Measurements from ENCODE around the gene FAM222A. TPM values are rescaled to one million over a fixed set of nuclear protein-coding genes. Genes with fewer than 3 reads are reported as not detected.

Gene FAM222A
- total and polyA plus RNA-seq, 7 donors, result 1.1 to 3.3 (median 2.1) TPM

DNA sequence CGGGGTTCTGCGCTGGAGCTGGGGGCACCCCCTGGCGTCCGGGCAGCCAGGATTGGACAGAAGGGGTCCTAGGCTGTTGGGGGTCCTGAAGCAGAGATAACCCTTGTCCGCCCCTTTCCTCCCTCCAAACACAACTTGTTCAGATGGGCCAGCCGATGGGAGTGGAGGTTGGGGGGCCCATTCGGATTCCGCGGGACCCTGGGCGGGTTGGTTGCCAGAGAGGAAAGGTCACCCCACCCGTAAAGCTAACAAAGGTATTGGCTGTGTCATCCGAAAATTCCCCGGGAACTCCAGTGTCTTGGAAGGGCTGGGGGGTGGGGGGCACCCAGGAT, 1.3 kb downstream of the FAM222A start:
- Histone ChIP-seq H3K27me3 (peaks cover 0 to 38% (median 29%) of the 10 kb centered on the region in 3 donors), H3K36me3 (no peaks in the 10 kb centered on the region), H3K4me3 (peak overlapping the region in 3 of 4 donors; percentile 57 to 60 (median 58)), H3K4me1 (peaks cover 0 to 59% (median 49%) of the 10 kb centered on the region in 4 donors), H3K9me3 (no peaks in the 10 kb centered on the region), H3K27ac (peak overlapping the region in 3 of 4 donors; percentile 62 to 78 (median 76))
- TF ChIP-seq EP300 (IDR thresholded peaks at IDR 0.05) (no peak), POLR2AphosphoS5 (IDR thresholded peaks at IDR 0.05) (no peak), POLR2A (IDR thresholded peaks at IDR 0.05) (no peak)
- TF ChIP-seq, protein P1, sequence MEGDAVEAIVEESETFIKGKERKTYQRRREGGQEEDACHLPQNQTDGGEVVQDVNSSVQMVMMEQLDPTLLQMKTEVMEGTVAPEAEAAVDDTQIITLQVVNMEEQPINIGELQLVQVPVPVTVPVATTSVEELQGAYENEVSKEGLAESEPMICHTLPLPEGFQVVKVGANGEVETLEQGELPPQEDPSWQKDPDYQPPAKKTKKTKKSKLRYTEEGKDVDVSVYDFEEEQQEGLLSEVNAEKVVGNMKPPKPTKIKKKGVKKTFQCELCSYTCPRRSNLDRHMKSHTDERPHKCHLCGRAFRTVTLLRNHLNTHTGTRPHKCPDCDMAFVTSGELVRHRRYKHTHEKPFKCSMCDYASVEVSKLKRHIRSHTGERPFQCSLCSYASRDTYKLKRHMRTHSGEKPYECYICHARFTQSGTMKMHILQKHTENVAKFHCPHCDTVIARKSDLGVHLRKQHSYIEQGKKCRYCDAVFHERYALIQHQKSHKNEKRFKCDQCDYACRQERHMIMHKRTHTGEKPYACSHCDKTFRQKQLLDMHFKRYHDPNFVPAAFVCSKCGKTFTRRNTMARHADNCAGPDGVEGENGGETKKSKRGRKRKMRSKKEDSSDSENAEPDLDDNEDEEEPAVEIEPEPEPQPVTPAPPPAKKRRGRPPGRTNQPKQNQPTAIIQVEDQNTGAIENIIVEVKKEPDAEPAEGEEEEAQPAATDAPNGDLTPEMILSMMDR (IDR thresholded peaks at IDR 0.05), result no peak
- intact Hi-C loops (cut with DNase I), result loop anchor here (5.0 to 10.0 kb wide), 2 partner anchors 57 to 280 kb away; partner anchors contain the start of genes ANKRD13A and GIT2
- DNase-seq, result no peak
- WGBS, 2 donors, result 6 to 25% methylated on average over 13 of the region's 13 CpGs

DNA sequence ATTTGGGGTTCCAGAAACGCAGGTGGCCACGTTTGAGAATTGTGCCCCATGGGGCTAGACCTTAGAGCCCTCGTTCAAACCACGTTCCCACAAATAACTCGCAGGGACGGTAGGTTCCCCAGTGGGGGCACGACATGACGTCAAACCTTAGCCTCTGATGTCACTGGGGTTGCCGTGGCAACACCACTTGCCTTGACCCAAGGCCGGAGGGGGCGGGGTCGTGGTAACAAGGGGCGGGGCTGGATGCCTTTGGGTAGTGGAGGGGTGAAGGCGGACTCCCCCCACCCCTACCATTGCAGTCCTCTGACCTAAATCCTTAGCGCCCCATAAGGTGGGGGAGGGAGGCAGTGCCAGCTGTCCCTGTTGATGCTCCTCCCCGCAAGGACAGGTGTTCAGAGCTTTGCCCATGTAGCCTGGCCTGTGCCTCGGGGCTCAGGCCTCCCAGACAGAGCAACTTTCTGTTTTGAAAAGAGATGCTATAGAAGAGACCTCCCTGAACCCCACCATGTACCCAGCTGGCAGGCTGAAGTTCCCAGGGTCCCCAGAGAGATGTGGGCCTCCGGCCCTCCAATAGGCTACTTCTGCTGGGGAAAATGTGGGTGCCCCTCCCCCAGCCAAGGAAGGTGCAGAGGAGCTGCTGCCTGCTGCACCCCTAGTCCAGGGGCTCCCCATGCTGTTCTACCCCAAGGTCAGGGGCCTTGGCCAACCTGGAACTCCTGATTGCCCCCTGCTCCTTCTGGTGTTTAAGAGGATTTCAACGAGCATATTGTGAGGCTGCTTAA, 1.9 kb downstream of the FAM222A start:
- H3K36me3 ChIP-seq, result no peaks in the 10 kb centered on the region
- H3K27ac ChIP-seq, result peak overlapping the region; percentile 41 to 76 (median 62)
- H3K9me3 ChIP-seq, result no peaks in the 10 kb centered on the region
- DNase-seq, result no peak
- TF ChIP-seq, protein P1 (IDR thresholded peaks at IDR 0.05), result no peak
- no peak for TF ChIP-seq POLR2A (IDR thresholded peaks at IDR 0.05)
- no peak for TF ChIP-seq POLR2AphosphoS5 (IDR thresholded peaks at IDR 0.05)
- no peak for TF ChIP-seq EP300 (IDR thresholded peaks at IDR 0.05)
- intact Hi-C loops (cut with DNase I), result loop anchor here (10.0 kb wide), 1 partner anchor 279 kb away; the partner anchor contains the start of genes ANKRD13A and GIT2
- H3K4me1 ChIP-seq, result peaks cover 0 to 65% (median 56%) of the 10 kb centered on the region in 4 donors
- 20 to 49% methylated on average over 19 of the region's 19 CpGs for WGBS, 2 donors
- H3K4me3 ChIP-seq, result peak overlapping the region in 1 of 4 donors; percentile 58
- H3K27me3 ChIP-seq, result peaks cover 0 to 32% (median 27%) of the 10 kb centered on the region in 3 donors

DNA sequence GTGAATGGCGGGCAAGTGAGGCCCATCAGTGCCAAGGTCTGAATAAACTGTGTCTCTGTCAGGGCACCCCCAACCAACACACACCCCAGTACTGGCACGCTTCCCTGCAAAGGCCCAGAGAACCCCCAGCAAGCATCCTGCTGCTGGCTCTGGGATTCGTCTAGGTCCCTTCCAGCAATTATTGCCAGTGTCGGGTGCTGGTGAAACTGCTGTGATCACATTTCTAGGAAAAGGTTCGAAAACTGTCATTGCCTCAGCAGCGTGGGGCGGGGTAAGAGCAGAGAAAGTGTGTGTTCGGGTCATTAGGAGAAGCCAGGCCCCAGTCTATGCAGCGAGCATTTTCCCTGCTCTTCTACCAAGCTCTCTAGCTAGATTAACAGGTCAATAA, 2.5 kb downstream of the FAM222A start:
- 78 to 82% methylated on average over 9 of the region's 9 CpGs for WGBS, 2 donors
- intact Hi-C loops (cut with DNase I), result loop anchor here (10.0 kb wide), 1 partner anchor 279 kb away; the partner anchor contains the start of genes ANKRD13A and GIT2

DNA sequence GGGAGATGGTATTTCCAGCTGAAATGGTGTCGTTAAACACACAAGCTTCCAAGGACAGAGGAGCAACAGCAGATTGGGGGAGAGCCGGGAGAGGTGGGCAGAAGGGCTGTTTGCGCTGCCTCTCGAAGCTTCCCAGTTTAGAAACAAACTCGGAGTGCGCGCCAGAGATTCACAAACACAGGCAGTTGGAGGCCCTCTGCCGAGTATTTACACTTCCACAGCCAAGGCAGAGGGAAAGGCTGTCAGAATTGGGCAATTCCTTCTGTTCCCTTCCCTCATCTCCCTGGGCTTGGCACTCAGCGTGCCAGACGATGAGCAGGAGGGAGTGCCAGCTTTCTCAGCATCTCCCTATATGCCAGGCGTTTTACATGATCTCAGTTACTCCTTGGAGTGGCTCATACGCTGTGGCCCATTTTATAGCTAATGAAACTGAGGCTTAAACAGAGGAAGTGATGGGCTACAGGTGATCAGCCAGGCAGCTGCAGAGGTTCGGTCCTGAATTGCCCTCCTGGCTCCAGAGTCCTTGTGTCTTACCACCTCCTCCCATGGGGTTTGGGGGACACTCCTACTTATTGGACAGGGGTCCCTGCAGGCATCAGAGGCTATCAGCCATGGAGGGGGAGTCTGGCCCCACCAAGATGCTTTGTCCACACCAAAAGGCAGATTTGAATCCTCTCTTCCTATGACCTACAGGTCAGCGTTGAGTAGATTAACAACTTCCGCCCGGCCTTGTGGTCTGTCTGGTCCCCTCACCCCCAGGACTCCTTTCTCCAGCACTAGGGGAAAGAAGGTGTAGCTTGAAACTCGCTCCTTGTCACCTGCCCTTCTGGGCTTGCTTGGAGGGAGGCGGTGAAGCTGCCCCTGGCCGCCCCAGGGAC, 3.1 kb downstream of the FAM222A start:
- DNase-seq, result peak; percentile 92
- peaks cover 0 to 78% (median 61%) of the 10 kb centered on the region in 4 donors for H3K4me1 ChIP-seq
- no peaks in the 10 kb centered on the region for H3K9me3 ChIP-seq
- intact Hi-C loops (cut with DNase I), result loop anchor here (10.0 kb wide), 1 partner anchor 278 kb away; the partner anchor contains the start of genes ANKRD13A and GIT2
- H3K27ac ChIP-seq, result peak overlapping the region; percentile 41 to 76 (median 62)
- H3K4me3 ChIP-seq, result peak overlapping the region in 1 of 4 donors; percentile 7
- H3K36me3 ChIP-seq, result no peaks in the 10 kb centered on the region
- 82 to 86% methylated on average over 19 of the region's 19 CpGs for WGBS, 2 donors
- no peak for TF ChIP-seq EP300 (IDR thresholded peaks at IDR 0.05)
- peak; percentile 6 to 61 (median 50) for TF ChIP-seq POLR2AphosphoS5 (IDR thresholded peaks at IDR 0.05)
- peaks cover 0 to 19% (median 15%) of the 10 kb centered on the region in 3 donors for H3K27me3 ChIP-seq

More for the DNA sequence above, 2.5 kb downstream of the FAM222A start:
- DNase-seq, result no peak
- Histone ChIP-seq H3K27ac (peak overlapping the region; percentile 41 to 76 (median 62)), H3K36me3 (no peaks in the 10 kb centered on the region), H3K4me1 (peaks cover 0 to 71% (median 60%) of the 10 kb centered on the region in 4 donors), H3K4me3 (peak overlapping the region in 1 of 4 donors; percentile 7), H3K27me3 (peaks cover 0 to 26% (median 21%) of the 10 kb centered on the region in 3 donors), H3K9me3 (no peaks in the 10 kb centered on the region)
- TF ChIP-seq POLR2AphosphoS5 (IDR thresholded peaks at IDR 0.05) (no peak), POLR2A (IDR thresholded peaks at IDR 0.05) (no peak), EP300 (IDR thresholded peaks at IDR 0.05) (no peak)
- TF ChIP-seq, protein P1 (IDR thresholded peaks at IDR 0.05), result no peak
